A549 treated with Mapracorat at 1 μM for 4 hours (cell line): ENCODE data around the gene UMOD. TPM values are rescaled to one million over a fixed set of nuclear protein-coding genes. Genes with fewer than 3 reads are reported as not detected.

ENCODE experiments used
- total RNA-seq: library from RNA; stranded (reverse); fragments of 200-300 nt; extraction: Qiagen RNA extraction; gene quantifications from 5 replicates; pipeline ENCODE4 v1.2.3, GENCODE V29; 2022

Gene UMOD
- total RNA-seq: not detected in 5 replicates

GRCh38 chr16:20352615-20353014 is at the start of gene UMOD:
Gene UMOD, minus strand, starts transcription at chr16:20352715. Its CDS starts 1,978 bp downstream, at chr16:20350737.

GRCh38 chr16:20327444-20328041 is 25.0 kb downstream of the UMOD start, which contains the start of gene GP2:
Gene GP2, minus strand, starts transcription at chr16:20327513. Its CDS starts 1,082 bp downstream, at chr16:20326431.

Other genes starting within 250 kb of the UMOD start
- gene GP2, start 25.2 kb downstream of the UMOD start, total RNA-seq: not detected in 5 replicates
- not detected in 5 replicates for gene PDILT, start 52.0 kb upstream of the UMOD start, total RNA-seq
- gene ACSM5, start 56.8 kb upstream of the UMOD start, total RNA-seq: 0.18 TPM in 1 of 5 replicates, not detected in the others
- gene ACSM2A, start 98.8 kb upstream of the UMOD start, total RNA-seq: not detected in 5 replicates
- not detected in 5 replicates for gene ACSM2B, start 223.7 kb upstream of the UMOD start, total RNA-seq